NCI-H345 (cell line): Measurements from ENCODE around the gene ZSCAN10.
"Not testable (repeated sequence)": the region's sequence is repeated elsewhere in the genome, so short reads cannot be mapped to it uniquely, and the experiment has no call there.

Source experiments
- DNase-seq: peaks from one replicate; lab custom pipeline; 2025; lab: John Stamatoyannopoulos, UW

The ZSCAN10 gene

DNA sequence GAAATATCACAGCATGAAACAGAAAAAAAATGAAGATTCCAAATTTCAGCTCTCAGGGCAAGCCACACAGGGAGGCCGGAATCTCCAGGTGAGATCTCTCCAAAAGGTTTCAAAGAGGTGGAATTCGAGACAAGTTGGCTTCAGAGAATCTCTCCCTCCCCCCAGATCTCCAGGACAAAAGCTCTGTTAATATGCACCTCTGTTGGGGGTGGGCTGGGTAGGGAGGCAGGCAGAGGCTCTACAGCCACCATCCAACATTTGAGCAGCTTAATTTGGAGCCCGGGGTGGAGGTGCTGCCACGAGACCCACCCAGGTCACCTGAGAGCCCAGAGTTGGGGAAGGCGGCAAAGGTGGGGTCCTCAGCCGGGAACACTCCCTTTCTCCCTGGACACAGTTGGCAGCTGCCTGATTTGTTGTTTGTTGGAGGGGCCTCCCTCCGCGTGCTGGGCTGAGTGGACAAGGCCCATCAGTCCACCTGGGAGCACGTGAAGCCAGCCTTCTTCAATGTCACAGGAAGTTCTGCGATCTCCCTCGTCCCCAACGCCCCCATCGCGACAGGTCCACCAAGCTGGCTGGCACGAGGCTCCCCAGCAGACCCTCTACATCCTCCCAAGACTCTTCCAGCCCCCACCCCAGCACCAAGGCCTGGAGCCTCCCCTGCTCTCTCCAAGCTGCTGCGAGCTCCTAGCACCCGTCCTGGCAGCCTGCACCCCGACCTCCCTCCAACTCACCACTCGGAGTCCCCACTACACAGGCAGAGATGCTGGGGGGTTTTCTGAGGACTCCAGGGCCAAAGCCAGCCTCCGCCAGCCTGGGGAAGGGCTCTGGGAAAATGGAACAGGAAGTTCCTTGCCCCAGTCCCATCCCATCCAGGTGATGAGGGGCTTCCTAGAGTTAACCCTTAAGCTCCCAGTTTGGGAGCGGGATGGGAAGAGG is at the start of gene ZSCAN10:
Gene ZSCAN10, minus strand, starts transcription at position 836 of the 936 bp plus-strand sequence. CDS start 6,357 bp downstream, outside the sequence.
- no peak for DNase-seq

DNA sequence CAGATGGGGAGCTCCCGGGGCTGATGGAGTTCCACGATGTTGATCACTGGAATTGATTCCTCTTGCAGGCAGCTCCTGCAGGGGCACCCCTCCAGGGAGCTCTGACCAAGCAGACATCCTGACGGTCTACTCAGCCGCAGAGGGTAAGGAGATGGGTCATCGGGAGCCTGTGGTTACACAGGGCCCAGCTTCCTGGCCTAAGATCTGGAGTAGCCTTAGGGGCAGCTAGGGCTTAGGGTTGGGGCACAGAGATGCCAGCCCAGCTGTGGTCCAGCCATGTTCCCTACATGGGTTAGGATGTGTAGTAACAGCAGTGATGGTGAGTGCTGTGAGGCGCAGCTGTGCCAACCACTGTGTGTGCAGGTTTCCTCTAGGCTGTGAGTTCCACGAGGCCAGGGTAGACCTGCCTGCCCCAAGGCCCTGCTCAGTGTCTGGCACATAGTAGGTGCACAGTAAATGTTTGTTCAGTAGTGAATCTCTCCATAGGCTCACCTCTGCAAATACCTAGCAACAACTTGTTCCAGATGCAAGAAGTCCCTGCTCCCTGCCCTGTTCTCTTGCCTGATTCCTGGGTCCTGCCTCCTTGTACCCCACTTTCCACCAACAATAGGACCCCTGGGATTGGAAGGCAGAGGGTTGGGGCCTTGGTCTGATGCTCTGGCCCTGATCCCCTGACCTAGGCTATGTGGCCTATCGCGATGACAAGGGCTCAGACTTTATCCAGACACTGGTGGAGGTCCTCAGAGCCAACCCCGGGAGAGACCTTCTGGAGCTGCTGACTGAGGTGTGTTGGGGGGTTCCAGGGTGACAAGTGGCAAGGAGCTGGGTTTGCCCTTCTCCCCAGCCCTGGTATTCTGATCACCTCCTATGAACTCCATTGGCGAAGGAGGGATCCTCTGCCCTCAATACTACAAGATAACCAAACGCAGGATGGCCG is 49.4 kb upstream of the ZSCAN10 start:
- DNase-seq, result no peak

DNA sequence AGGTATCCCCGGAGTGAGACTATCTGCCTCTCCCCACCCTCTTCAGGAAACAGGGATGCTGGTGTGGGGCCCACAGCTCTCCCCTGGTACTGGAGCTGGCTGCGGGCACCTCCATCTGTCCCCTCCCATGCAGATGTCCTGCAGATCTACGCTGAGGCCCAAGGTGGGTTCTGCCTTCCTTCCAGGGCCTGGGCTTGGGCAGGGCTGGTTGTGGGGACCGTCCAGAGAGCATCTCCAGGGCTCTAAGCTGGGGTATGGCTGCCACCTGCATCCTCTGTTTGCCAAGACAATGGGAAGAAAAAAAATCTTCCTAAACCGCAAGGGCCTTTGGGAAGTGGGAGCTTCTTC is 48.6 kb upstream of the ZSCAN10 start:
- no peak for DNase-seq

DNA sequence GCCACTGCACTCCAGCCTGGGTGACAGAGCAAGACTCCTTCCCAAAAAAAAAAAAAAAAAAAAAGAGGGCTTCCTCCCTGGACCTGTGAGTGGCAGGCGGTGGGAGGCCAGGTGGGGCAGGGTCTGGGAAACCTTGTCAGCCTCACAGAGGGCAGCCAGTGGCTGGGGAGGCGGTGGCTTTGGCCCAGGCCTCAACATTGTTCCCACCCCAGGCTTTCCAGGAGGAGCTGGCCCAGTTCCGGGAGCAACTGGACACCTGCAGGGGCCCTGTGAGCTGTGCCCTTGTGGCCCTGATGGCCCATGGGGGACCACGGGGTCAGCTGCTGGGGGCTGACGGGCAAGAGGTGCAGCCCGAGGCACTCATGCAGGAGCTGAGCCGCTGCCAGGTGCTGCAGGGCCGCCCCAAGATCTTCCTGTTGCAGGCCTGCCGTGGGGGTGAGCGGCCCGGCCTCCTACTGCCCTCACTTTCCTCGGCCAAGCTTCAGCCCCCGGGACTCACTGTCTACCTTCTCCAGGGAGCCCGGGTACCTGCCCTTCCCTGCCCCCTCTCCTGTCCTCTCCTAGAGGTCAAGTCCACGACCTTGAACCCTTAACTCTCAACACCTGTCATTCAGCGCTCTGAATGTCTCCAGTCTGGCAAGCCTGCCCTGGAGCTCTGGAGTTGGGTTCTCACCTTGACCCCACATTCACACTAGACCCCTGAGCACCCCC is 48.1 kb upstream of the ZSCAN10 start:
- no peak for DNase-seq

DNA sequence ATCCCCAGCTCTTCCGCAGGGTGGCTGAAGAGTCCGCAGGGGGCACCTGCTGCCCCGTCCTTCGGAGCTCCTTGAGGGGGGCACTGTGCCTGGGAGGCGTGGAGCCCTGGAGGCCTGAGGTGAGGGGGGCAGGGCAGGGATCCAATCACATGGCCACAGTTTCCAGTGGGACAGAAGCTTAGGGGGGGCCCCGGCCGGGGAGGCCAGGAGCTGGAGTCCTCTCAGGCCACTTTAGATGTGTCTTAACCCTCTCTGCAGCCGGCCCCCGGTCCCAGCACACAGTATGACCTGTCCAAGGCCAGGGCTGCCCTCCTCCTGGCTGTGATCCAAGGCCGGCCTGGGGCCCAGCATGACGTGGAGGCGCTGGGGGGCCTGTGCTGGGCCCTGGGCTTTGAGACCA is 46.6 kb upstream of the ZSCAN10 start:
- no peak for DNase-seq

DNA sequence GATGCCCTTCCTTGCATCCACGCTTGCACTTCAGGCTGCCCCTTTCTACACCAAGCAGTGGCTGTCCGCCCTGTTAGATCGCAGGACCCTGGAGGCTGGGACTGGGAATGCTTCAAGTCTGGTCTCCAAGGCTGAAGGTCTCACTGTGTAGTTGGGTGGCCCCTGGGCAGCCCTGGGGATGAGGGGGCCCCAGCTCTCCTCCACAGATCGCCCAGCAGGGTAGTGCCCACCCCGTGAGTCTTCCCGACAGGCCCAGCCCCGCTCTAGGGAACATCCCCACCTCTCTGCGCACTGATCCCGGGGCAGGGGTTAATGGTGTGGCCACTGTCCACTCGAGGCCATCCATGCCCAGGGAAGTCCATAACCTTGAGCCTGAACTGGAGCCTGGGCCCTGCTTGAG is 46.1 kb upstream of the ZSCAN10 start:
- no peak for DNase-seq

DNA sequence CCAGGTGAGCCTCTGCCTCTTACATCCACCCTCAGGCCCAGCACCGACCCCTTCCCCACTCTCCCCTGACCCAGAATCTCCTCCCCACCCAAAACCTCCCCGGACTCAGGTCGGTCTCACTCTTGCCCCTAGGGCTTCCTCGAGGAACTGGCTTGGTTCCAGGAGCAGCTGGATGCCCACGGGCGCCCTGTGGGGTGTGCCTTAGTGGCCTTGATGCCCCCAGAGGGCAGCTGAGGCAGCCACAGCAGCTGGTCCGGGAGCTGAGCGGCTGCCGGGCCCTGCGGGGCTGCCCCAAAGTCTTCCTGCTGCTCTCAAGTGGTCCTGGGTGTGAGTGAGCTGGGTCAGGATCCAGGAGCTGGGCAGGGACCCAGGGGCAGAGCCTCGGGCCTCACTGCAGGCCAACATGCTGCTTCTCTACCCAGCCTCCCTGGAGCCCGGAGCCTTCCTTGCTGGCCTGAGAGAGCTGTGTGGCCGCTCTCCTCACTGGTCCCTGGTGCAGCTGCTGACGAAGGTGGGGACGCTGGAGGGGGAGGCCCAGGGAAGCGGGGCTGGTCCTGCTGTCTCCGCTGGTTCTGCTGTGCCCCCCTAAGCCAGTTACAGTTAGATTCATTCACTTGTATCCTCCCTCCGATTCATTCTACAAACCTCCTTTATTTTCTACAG is 45.4 kb upstream of the ZSCAN10 start:
- DNase-seq, result no peak

DNA sequence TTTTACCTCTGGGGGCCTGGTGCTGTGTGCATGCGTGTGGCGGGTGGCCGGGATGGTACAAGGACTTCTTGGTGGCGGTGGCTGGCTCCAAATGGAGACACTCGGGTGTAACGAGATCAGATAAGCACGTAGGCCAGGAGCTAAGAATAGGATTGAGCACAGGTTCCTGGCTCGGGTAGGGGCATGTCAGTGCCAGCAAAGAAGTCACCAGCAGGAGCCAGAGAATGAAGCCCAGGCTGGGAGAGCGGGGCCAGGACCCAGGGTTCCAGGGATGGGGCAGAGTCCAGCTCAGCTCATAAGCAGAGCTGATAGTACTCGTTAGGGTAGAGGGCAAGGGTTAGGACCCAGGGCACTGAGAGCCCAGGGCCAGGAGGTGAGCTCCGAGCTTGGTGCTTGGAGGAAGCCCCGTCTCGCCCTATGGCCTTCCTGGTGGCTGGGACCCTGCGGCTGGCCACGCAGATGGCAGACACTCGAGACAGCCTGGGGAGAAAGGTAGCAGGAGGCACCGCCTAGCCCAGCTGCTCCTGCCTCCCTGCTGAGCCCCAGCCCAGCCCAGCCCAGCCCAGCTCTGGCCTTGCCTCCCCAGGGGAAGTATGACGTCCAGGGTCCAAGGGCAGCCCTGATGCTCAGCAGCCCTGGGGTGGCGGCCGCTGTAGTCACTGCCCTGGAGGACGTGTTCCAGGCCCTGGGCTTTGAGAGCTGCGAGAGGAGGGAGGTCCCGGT is 44.7 kb upstream of the ZSCAN10 start:
- no peak for DNase-seq

DNA sequence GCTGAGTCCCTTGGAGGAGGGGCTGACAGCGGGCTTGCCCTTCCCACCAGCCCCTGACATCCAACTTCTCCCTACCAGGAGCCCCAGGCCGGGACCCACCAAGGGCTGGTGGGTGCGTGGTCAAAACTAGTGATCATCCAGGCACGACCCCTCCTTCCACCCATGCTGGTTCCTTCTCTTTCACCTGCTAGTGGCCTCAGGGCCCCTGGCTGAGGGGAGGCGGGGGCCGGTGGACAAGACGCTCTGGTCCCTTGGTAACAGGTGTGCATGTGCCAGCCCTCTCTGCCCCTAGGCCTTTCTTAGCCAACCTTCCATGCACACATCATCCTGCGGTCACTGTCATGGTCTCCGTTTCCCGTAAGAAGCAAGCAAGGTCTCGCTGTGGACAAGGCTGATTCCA is 44.1 kb upstream of the ZSCAN10 start:
- no peak for DNase-seq

DNA sequence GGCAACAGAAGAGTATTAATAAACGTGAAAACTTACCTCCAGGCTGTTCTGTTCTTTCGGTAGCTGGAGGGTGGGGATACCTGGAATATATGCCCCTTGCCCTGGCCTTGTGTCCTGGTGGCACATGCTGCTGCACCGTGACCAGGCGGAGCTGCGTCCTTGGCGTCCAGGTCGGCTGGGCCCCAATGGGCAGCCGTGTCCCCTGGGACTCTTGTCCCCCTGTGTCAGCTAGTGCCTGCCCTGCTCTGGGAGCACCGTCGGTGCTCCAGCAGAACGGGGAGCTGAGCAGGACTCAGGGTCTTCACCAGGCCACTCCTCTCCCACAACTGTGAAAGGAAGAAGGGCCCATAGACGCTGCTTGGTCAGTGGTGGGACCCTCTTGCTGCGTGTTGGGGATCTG is 43.7 kb upstream of the ZSCAN10 start:
- DNase-seq, result no peak

DNA sequence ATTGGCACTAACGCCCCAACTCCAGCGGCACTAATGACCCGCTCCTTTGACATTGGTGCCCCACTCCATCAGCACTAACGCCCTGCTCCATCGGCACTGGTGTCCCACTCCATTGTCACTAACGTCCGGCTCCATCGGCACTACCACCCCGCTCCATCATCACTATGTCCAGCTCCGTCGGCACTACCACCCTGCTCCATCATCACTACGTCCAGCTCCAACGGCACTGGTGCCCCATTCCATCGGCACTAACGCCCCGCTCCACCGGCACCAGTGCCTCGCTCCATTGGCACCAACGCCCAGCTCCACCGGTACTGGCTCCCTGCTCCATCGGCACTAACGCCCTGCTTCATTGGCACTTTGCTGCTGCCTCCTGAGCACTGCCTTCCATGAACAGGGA is 43.2 kb upstream of the ZSCAN10 start:
- no peak for DNase-seq

DNA sequence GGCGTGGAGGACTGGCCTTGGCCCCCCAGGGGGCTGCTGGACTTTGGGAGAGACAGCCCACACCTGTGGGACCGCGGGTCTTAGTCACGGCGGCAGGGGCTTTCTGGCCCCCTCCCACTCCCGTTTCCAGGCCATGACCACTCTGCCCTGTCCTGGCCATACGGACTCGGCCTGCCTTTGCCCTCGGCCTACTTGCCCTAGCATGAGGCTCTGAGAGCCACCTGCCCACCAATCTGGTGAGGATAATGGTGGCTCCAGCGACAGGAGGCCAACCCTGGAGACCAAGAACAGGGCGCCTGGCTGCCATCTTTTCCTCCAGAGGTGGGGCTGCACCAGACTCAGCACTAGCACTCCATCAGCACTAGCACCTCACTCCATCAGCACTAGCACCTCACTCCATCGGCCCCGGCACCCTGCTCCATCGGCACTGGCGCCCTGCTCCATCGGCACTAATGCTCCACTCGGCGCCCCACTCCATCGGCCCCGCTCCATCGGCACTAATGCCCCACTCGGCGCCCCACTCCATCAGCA is 42.8 kb upstream of the ZSCAN10 start:
- DNase-seq, result no peak

DNA sequence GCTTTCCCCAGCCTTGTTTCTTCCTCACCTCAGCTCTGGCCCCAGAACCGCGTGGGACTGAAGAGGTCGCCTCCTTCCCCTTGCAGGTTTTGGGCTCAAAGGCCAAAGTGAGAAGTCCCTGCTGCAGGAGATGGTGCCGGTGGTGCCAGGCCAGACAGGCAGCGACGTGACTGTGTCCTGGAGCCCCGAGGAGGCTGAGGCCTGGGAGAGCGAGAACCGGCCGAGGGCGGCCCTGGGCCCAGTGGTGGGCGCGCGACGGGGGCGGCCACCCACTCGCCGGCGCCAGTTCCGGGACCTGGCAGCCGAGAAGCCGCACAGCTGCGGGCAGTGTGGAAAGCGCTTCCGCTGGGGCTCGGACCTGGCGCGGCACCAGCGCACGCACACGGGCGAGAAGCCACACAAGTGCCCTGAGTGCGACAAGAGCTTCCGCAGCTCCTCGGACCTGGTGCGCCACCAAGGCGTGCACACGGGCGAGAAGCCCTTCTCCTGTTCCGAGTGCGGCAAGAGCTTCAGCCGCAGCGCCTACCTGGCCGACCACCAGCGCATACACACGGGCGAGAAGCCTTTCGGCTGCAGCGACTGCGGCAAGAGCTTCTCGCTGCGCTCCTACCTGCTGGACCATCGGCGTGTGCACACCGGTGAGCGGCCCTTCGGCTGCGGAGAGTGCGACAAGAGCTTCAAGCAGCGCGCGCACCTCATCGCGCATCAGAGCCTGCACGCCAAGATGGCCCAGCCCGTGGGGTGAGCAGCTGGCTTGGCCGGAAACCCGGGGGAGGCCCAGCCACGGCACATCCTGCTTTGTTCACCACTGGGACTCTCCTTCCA is 41.7 kb upstream of the ZSCAN10 start:
- no peak for DNase-seq

DNA sequence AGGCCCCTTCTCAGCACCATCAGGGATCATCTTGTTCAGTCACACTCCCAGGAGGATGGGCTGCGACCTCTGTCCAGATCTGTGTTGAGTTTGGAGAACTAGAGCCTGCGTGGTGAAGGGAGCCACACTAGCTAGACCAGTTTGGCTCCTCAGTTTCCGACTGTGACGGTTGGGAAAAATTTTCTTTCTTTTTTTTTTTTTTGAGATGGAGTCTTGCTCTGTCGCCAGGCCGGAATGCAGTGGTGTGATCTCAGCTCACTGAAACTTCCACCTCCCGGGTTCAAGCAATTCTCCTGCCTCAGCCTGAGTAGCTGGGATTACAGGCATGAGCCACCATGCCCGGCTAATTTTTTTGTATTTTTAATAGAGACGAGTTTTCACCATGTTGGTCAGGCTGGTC is 40.5 kb upstream of the ZSCAN10 start:
- DNase-seq, result not testable (repeated sequence)

DNA sequence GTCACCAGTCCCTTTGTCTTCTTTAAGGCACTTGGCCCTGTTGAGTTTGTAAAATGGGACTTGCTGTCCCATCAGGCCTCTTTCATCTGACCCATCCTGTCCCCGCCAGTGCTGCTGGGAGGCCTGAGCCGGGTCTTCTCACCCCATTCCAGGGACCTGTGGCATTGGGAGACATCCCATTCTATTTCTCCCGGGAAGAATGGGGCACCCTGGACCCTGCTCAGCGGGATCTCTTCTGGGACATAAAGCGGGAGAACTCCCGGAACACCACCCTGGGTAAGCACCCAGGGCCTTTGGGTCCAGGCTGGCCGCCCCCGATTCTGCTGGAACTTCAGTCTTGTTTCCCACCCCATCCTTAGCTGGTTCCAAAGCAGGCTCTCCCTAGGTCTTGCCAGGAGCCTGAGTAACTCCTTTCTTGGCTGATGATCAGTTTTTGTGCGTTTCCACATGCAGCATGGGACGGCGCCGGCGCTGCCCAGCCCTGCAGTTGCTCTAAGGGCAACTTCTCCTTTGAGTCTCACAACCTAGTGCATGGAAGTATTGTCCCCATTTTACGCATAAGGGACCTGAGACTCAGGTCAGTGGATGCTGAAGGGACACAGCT is 39.8 kb upstream of the ZSCAN10 start:
- no peak for DNase-seq

DNA sequence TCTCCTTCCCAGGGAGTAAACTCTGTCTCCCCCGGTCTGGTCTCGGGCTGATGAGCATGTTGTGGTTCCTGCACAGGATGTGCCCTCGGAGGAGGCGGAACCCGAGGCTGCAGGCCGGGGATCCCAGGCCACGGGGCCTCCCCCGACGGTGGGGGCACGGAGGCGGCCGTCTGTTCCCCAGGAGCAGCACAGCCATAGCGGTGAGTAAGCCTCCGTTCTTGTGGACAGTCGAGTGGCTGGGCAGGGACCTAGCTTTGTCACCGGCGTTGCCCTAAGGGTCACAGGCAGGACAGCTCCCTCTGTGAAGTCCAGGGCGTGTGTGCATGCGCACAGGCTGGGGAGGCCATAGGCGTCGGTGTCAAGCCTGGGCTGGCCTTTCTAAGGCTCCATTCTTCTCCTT is 39.2 kb upstream of the ZSCAN10 start:
- no peak for DNase-seq

DNA sequence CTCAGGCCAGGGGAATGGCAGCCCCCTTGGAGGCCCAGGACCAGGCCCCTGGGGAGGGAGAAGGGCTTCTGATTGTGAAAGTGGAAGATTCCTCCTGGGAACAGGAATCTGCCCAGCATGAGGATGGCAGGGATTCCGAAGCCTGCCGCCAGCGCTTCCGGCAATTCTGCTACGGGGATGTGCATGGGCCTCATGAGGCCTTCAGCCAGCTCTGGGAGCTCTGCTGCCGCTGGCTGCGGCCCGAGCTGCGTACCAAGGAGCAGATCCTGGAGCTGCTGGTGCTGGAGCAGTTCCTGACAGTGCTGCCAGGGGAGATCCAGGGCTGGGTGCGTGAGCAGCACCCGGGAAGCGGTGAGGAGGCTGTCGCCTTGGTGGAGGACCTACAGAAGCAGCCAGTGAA is 38.2 kb upstream of the ZSCAN10 start:
- DNase-seq, result no peak

DNA sequence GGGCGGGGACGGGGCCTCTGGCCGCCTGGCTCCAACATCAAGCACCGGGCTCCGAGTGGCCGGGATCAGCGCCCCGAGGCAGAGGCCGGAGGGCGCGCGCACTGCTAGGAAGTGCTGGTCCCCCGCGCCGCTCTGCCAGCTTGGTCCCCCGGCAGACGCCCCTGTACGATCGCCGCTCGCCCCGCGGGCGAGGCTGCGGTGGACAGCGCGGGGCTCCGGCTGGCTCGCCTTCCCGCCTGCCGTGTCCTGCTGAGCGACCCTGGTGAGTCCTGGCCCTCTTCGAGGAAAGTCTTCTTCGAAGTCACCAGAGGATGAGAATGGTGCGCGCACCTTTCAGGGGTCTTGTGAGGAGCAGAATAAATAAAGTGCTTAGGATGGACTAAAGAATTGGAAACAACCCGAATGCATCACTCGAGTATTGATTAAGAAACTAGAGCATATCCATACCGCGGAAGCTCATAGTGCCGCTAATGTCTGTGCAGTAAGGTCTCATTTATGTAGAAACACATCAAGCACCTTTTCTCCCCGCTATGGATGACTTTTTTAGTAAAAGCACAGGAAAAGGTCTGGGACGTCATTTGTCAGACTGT is 36.1 kb upstream of the ZSCAN10 start:
- no peak for DNase-seq
